GM10266 (cell line): ENCODE measurements around the gene FAM222A.

Experiments used
- DNase-seq: peaks from one replicate; pipeline ENCODE4 v3.0.0; 2012; ENCODE audit errors: extremely low spot score
- TF ChIP-seq, protein P1 (sequence below): IDR thresholded peaks from 2 replicates; pipeline ENCODE4 v1.5.1; 2012; ENCODE audit warnings: mild to moderate bottlenecking, low read depth; ENCODE audit not compliant: control insufficient read depth, insufficient read depth; ENCODE audit errors: missing control alignments

FAM222A gene

GRCh38 chr12:109711596-109712461, 1.8 kb upstream of the FAM222A start:
- DNase-seq: no peak
- TF ChIP-seq, protein P1, sequence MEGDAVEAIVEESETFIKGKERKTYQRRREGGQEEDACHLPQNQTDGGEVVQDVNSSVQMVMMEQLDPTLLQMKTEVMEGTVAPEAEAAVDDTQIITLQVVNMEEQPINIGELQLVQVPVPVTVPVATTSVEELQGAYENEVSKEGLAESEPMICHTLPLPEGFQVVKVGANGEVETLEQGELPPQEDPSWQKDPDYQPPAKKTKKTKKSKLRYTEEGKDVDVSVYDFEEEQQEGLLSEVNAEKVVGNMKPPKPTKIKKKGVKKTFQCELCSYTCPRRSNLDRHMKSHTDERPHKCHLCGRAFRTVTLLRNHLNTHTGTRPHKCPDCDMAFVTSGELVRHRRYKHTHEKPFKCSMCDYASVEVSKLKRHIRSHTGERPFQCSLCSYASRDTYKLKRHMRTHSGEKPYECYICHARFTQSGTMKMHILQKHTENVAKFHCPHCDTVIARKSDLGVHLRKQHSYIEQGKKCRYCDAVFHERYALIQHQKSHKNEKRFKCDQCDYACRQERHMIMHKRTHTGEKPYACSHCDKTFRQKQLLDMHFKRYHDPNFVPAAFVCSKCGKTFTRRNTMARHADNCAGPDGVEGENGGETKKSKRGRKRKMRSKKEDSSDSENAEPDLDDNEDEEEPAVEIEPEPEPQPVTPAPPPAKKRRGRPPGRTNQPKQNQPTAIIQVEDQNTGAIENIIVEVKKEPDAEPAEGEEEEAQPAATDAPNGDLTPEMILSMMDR: no peak

- TF ChIP-seq, protein P1: peak; percentile 33
Measured at GRCh38 chr12:109714141-109714912, 702 bp downstream of the FAM222A start.

GRCh38 chr12:109714913-109715244, 1.3 kb downstream of the FAM222A start:
- TF ChIP-seq, protein P1: no peak
- no peak for DNase-seq

More at GRCh38 chr12:109714141-109714912, 702 bp downstream of the FAM222A start:
- DNase-seq: peak; percentile 77

GRCh38 chr12:109715310-109716091, 1.9 kb downstream of the FAM222A start:
- TF ChIP-seq, protein P1: no peak
- no peak for DNase-seq

DNA sequence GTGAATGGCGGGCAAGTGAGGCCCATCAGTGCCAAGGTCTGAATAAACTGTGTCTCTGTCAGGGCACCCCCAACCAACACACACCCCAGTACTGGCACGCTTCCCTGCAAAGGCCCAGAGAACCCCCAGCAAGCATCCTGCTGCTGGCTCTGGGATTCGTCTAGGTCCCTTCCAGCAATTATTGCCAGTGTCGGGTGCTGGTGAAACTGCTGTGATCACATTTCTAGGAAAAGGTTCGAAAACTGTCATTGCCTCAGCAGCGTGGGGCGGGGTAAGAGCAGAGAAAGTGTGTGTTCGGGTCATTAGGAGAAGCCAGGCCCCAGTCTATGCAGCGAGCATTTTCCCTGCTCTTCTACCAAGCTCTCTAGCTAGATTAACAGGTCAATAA, 2.5 kb downstream of the FAM222A start:
- DNase-seq: no peak
- TF ChIP-seq, protein P1: no peak

DNA sequence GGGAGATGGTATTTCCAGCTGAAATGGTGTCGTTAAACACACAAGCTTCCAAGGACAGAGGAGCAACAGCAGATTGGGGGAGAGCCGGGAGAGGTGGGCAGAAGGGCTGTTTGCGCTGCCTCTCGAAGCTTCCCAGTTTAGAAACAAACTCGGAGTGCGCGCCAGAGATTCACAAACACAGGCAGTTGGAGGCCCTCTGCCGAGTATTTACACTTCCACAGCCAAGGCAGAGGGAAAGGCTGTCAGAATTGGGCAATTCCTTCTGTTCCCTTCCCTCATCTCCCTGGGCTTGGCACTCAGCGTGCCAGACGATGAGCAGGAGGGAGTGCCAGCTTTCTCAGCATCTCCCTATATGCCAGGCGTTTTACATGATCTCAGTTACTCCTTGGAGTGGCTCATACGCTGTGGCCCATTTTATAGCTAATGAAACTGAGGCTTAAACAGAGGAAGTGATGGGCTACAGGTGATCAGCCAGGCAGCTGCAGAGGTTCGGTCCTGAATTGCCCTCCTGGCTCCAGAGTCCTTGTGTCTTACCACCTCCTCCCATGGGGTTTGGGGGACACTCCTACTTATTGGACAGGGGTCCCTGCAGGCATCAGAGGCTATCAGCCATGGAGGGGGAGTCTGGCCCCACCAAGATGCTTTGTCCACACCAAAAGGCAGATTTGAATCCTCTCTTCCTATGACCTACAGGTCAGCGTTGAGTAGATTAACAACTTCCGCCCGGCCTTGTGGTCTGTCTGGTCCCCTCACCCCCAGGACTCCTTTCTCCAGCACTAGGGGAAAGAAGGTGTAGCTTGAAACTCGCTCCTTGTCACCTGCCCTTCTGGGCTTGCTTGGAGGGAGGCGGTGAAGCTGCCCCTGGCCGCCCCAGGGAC, 3.1 kb downstream of the FAM222A start:
- TF ChIP-seq, protein P1: no peak
- DNase-seq: no peak
